GM18526 (cell line): ENCODE data around the gene CD164L2.

Source experiments
- POLR2A ChIP-seq: IDR thresholded peaks from 3 replicates; pipeline ENCODE4 v1.6.1; 2011; ENCODE audit not compliant: insufficient read length; ENCODE audit errors: extremely low read depth

Gene CD164L2

GRCh38 chr1:27409669-27410068, 26.5 kb upstream of the CD164L2 start:
- TF ChIP-seq POLR2A: no peak

GRCh38 chr1:27408151-27408550, 25.0 kb upstream of the CD164L2 start:
- TF ChIP-seq POLR2A: no peak

- no peak for TF ChIP-seq POLR2A
Measured at GRCh38 chr1:27406362-27406680, 23.2 kb upstream of the CD164L2 start.

- TF ChIP-seq POLR2A: no peak
Measured at GRCh38 chr1:27405074-27405473, 21.9 kb upstream of the CD164L2 start.

GRCh38 chr1:27403931-27404330, 20.8 kb upstream of the CD164L2 start:
- no peak for TF ChIP-seq POLR2A

- TF ChIP-seq POLR2A: peak; percentile 11
Measured at GRCh38 chr1:27403065-27403726, 20.1 kb upstream of the CD164L2 start.

GRCh38 chr1:27402349-27402754, 19.2 kb upstream of the CD164L2 start:
- TF ChIP-seq POLR2A: no peak

GRCh38 chr1:27400963-27401341, 17.8 kb upstream of the CD164L2 start:
- TF ChIP-seq POLR2A: no peak

GRCh38 chr1:27400082-27400962, 17.2 kb upstream of the CD164L2 start:
- TF ChIP-seq POLR2A: no peak

- no peak for TF ChIP-seq POLR2A
Measured at GRCh38 chr1:27399251-27400025, 16.3 kb upstream of the CD164L2 start.

GRCh38 chr1:27398405-27399149, 15.4 kb upstream of the CD164L2 start:
- TF ChIP-seq POLR2A: no peak

- TF ChIP-seq POLR2A: no peak
Measured at GRCh38 chr1:27397749-27398148, 14.6 kb upstream of the CD164L2 start.

- TF ChIP-seq POLR2A: no peak
Measured at GRCh38 chr1:27397110-27397509, 14.0 kb upstream of the CD164L2 start.

GRCh38 chr1:27395441-27396195, 12.5 kb upstream of the CD164L2 start:
- TF ChIP-seq POLR2A: no peak
